IPS-20b (cell line): ENCODE data around the gene ZNF74.

Experiments
- H3K27ac ChIP-seq: one replicate; pipeline ENCODE4 v1.5.1; 2013; ENCODE audit warnings: low read length
- H3K27me3 ChIP-seq: 2 replicates; pipeline ENCODE4 v1.6.1; 2013; ENCODE audit warnings: mild to moderate bottlenecking, low read length, inconsistent platforms; ENCODE audit not compliant: insufficient read depth
- H3K36me3 ChIP-seq: 2 replicates; pipeline ENCODE4 v1.6.1; 2013; ENCODE audit warnings: low read depth, mild to moderate bottlenecking, inconsistent platforms, low read length, moderate library complexity; ENCODE audit not compliant: insufficient read depth
- H3K4me1 ChIP-seq: 2 replicates; pipeline ENCODE4 v1.6.1; 2013; ENCODE audit warnings: mild to moderate bottlenecking, control low read depth, inconsistent platforms, low read length, moderate library complexity; ENCODE audit not compliant: insufficient read depth
- H3K4me3 ChIP-seq: 2 replicates; pipeline ENCODE4 v1.5.1; 2013; ENCODE audit warnings: mild to moderate bottlenecking, low read length, inconsistent platforms
- H3K9ac ChIP-seq: 2 replicates; pipeline ENCODE4 v1.6.1; 2013; ENCODE audit warnings: low read depth, mild to moderate bottlenecking, inconsistent platforms, low read length, moderate library complexity
- H3K9me3 ChIP-seq: 2 replicates; pipeline ENCODE4 v1.6.1; 2013; ENCODE audit warnings: mild to moderate bottlenecking, low read depth, low read length, inconsistent platforms; ENCODE audit not compliant: insufficient read depth

Gene ZNF74

DNA sequence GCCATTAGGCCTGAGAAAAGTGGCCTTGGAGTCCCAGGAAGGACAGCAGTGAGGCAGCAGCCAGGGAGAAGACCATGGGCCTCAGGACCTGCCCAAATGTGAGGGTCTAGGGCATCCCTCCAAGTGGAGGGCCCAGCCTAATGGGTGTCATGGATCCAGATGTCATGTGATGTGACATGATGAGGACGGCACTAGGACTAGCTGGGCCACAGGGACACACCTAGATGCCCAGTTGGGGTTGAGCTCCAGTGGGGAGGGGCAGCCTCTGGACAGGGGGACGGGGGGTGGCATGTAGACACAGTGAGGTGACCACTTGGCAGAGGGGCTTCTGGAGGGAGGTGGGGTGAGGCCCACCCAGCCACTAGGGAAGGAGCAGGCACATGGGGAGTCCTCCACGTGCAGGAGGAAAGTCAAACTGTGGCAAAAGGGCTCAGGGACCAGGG is 38.3 kb downstream of the ZNF74 start:
- no peak overlapping the region for H3K27ac ChIP-seq
- H3K27me3 ChIP-seq: peaks cover 97% of the 10 kb centered on the region
- no peak overlapping the region for H3K4me3 ChIP-seq
- H3K9ac ChIP-seq: no peak overlapping the region
- no peaks in the 10 kb centered on the region for H3K36me3 ChIP-seq
- peaks cover 6% of the 10 kb centered on the region; the same call in 1 of the 2 replicates for H3K4me1 ChIP-seq
- no peaks in the 10 kb centered on the region; the same call in 1 of the 2 replicates for H3K9me3 ChIP-seq

DNA sequence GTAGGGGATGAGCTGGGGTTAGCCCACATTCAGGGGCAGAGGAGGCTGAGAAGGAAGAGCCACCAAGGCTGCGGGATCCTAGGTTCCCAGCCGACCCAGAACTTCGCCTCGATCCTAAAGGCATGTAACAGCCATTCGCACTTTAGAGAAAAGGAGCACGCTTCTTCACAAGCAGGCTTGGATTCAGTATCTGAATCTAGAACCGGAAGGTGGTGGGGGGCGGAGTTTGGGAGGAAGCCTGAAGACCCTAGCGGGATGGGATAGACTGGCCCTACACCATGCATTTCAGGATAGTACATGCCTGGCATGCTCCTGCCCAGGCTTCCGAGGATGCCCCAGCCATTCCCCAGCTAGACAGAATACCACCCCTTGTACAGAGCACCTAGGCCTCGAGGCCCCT is 39.2 kb downstream of the ZNF74 start:
- Histone ChIP-seq H3K36me3 (no peaks in the 10 kb centered on the region), H3K4me3 (no peak overlapping the region), H3K9me3 (no peaks in the 10 kb centered on the region; the same call in 1 of the 2 replicates), H3K9ac (no peak overlapping the region), H3K4me1 (peaks cover 6% of the 10 kb centered on the region; the same call in 1 of the 2 replicates), H3K27ac (no peak overlapping the region), H3K27me3 (peaks cover 97% of the 10 kb centered on the region)

DNA sequence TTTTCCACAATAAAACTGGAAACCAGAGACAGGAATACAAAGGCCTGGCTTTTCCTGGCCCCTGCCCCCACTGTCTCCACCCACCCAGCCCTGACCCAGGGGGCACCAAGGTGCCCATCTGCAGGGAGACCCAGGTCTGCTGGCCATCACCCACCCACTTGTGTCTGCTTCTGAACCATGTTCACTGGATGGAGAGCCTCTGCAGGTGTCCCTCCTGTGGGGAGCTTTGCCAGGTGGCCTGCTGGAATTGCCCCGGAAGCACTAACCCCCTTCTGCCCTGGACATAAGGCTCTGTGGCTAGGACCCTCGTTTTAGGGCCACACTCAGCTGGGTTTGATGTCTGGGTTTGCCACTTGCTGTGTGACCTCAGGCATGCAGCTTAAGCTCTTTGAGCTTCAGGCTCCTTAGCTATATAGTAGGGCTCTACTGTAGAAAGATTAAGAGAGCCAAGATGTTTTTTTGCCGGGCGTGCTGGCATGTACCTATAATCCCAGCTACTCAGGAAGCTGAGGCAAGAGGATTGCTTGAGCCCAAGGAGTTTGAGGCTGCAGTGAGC is 39.8 kb downstream of the ZNF74 start:
- Histone ChIP-seq H3K4me3 (no peak overlapping the region), H3K36me3 (no peaks in the 10 kb centered on the region), H3K27ac (no peak overlapping the region), H3K4me1 (peaks cover 6% of the 10 kb centered on the region; the same call in 1 of the 2 replicates), H3K9me3 (no peaks in the 10 kb centered on the region; the same call in 1 of the 2 replicates), H3K27me3 (peaks cover 97% of the 10 kb centered on the region), H3K9ac (no peak overlapping the region)

DNA sequence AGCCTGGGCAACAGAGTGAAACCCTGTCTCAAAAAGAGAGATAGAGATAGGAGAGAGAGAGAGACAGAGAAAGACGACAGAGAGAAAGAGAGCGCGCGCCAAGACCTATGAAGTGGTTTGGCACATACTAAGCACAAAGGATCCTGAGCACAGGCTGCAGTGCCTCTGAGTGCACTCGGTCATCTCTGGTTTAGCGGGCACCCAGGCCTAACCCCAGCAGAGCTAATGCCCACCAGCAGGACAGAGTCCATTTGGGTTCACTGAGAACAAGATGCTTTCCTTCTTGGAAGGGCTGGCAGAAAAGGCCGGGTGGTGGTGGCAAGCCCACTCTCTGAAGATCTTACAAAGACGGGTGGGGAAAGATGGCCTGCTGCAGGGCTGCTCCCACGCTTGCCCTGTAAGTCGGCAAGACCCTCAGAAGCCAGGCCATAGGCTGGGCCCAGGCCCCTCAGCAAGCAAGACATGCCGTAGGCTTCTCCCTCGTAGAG is 40.4 kb downstream of the ZNF74 start:
- Histone ChIP-seq H3K9me3 (no peaks in the 10 kb centered on the region; the same call in 1 of the 2 replicates), H3K36me3 (no peaks in the 10 kb centered on the region), H3K4me3 (no peak overlapping the region), H3K27ac (no peak overlapping the region), H3K27me3 (peaks cover 97% of the 10 kb centered on the region), H3K9ac (no peak overlapping the region), H3K4me1 (peaks cover 4% of the 10 kb centered on the region; the same call in 1 of the 2 replicates)

DNA sequence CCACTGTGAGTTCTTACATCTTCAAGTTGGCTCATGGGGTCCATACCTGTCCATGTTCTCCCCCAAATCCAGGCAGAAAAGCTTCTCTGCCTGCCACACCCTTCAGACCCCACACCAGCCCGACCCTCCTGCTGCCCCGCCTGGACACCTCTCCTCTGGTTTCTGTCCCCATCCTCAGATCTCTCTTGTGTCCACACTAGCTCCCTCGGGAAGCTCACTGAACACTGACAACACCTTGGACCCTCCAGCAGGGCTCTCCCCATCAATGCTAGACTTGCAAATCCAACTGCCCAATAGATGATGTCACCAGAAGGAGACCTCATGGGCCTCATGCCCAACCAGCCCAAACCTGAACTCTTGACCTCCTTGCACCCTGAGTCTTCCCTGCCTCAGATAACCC is 40.8 kb downstream of the ZNF74 start:
- Histone ChIP-seq H3K9me3 (no peaks in the 10 kb centered on the region; the same call in 1 of the 2 replicates), H3K36me3 (no peaks in the 10 kb centered on the region), H3K4me1 (peaks cover 4% of the 10 kb centered on the region; the same call in 1 of the 2 replicates), H3K27ac (no peak overlapping the region), H3K4me3 (no peak overlapping the region), H3K9ac (no peak overlapping the region), H3K27me3 (peaks cover 97% of the 10 kb centered on the region)

DNA sequence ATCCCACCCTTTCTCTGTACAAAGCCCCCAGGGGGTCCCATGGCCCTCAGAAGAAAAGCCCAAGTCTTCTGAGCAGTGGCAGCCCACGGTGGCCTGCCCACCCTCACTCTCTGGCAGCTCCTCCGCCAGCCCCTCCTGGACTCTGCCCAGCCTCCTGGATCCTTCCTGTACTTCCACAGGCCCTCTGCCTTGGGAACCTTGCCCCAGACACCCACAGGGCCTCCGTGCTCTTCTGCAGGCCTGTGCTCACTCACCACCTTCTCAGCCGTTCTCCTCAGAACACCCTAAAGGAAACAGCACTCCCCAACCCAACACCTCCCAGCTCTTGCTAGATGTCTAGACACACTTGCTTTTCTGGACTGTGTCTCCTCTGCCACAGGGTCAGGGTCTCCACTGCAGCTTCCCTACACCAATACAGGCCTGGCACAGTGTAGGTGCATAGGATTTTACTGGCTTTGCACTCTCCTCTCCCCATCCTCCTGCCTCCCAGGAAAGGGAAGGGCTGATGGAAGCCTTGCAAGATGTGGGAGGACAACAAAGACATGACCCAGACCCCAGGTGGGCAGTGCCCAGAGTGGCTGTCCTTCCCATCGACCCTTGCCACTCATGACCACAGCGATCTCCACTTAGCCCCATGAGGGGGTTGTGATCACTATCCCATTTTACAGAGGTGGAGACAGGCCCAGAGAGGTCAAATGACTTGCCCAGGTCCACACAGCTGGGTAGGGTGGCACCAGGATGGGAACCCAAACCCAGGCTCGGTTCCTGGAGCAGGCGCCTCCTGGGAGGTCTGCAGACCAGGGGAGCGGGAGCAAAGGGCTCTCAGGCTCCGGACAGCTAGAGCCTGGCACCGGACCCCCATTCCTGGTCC is 41.7 kb downstream of the ZNF74 start:
- peaks cover 4% of the 10 kb centered on the region; the same call in 1 of the 2 replicates for H3K4me1 ChIP-seq
- H3K36me3 ChIP-seq: no peaks in the 10 kb centered on the region
- no peak overlapping the region for H3K27ac ChIP-seq
- H3K9me3 ChIP-seq: no peaks in the 10 kb centered on the region; the same call in 1 of the 2 replicates
- peaks cover 93% of the 10 kb centered on the region for H3K27me3 ChIP-seq
- peak overlapping the region; percentile 66; the same call in 1 of the 2 replicates for H3K4me3 ChIP-seq
- no peak overlapping the region for H3K9ac ChIP-seq

DNA sequence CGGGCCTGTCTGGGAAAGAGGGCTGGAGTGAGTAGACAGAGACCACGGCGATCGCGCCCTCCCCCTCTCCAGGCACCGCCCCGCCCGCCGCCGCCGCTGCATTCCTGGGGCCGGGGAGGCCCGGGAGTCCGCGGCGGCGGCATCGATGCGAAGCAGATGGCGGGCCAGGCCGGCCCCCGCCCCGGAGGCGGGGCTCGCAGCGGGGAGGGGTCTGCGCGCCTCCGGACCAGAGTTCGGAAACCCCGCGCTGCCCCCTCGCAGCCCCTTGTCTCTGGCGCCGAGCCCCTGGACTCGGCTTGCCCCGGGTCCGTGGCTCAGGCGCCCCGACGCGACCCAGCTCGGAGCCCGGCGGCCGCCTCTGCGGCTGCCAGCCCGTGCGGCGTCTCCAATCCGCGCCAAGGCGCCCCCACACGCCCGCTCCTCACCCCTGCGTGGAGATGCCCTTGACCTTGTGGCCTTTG is 42.4 kb downstream of the ZNF74 start:
- peaks cover 4% of the 10 kb centered on the region; the same call in 1 of the 2 replicates for H3K4me1 ChIP-seq
- H3K27me3 ChIP-seq: peaks cover 86% of the 10 kb centered on the region
- H3K27ac ChIP-seq: no peak overlapping the region
- peak overlapping the region; percentile 66; the same call in 1 of the 2 replicates for H3K4me3 ChIP-seq
- no peak overlapping the region for H3K9ac ChIP-seq
- H3K36me3 ChIP-seq: no peaks in the 10 kb centered on the region
- H3K9me3 ChIP-seq: no peaks in the 10 kb centered on the region; the same call in 1 of the 2 replicates

DNA sequence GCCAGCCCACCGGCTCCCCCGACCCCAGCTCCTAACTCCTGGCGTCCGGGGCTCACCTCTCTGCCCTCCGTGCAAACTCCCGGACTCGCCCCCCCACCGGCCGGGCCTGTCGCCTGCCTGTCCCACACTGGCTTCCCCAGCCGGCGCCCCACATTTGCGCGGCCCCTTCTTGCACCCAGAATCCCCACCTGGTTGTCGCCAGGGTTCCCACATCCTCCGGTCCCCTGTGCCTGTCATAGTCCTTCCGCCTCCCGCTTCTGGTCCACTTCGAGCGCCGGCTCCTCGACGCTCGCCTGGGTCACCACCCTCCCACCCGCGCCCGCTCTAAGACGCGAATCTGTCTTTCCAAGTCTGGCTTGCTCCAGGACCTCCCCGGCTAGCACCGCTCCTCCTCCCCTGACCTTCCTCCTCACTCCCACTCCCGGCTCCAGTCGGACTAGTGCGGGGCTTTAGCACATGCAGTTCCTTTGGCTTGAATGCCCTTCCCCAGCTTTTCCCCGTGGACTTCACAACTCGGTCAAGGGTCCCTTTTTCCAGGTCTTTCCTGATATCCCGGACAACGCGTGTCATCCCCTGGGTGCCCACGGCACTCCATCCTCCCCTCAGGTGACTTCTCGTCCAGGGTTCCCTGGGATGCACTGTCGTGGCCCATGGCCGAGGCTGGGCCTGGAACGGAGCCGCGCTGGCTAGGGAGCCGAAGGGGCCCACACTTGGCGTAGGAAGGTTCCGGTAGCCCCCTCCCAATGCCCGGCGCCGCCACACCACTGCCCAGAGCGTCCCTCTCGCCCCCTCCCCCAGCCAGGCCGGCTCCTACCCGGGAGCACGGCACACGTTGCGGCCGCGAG is 43.0 kb downstream of the ZNF74 start:
- Histone ChIP-seq H3K4me3 (peak overlapping the region; percentile 66), H3K36me3 (no peaks in the 10 kb centered on the region), H3K9ac (no peak overlapping the region), H3K27ac (no peak overlapping the region), H3K9me3 (no peaks in the 10 kb centered on the region; the same call in 1 of the 2 replicates), H3K4me1 (peaks cover 4% of the 10 kb centered on the region; the same call in 1 of the 2 replicates), H3K27me3 (peaks cover 80% of the 10 kb centered on the region)

DNA sequence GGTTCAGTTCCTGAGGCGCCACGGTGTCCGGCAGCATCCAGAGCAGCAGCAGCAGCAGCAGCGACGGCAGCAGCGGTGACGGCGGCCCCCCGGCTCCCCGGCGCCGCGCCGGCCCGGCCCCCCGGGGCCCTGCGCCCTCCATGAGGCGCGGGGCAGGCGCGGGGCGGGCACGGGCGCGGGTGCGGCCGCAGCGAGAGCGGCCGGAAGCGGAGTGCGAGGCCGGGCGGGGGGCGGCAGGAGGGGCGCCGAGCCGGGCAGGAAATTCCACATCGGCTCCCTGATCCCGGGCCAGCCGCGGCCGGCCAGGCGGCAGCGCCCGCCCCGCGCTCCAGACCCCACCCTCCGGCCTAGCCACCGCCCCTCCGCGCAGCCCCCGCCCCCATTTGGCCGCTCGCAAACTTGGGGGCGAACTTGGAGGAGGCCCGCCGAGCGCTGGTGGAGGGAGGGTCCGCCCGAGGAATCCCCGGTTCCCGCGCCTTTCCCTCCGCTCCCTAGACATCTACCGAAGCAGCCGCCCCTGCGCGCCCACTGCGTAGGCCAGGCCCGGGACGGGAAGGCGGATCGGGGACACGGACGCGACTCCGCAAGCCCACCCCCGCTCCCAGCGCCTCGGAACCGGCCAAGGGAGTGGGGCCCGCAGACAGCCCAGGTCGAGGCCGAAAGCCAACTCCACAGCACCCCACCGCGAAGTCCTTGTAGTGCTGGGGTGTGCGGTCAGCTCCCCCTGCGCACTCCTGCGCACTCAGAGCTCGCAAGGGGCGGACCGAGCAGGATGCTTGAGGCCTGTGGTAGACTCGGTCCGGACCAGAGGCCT is 43.9 kb downstream of the ZNF74 start, which contains the start of gene SCARF2:
TSS of gene SCARF2 (minus strand) at position 213 of the 814 bp plus-strand sequence. CDS start at position 142, 71 bp downstream.
- Histone ChIP-seq H3K27me3 (peaks cover 72% of the 10 kb centered on the region), H3K4me3 (peak within 1 kb of the TSS; percentile 73), H3K9ac (peak within 1 kb of the TSS; percentile 63; the same call in 1 of the 2 replicates), H3K27ac (no peak within 1 kb of the TSS), H3K4me1 (peaks cover 4% of the 10 kb centered on the region; the same call in 1 of the 2 replicates), H3K36me3 (no peaks in the 10 kb centered on the region), H3K9me3 (no peaks in the 10 kb centered on the region; the same call in 1 of the 2 replicates)

DNA sequence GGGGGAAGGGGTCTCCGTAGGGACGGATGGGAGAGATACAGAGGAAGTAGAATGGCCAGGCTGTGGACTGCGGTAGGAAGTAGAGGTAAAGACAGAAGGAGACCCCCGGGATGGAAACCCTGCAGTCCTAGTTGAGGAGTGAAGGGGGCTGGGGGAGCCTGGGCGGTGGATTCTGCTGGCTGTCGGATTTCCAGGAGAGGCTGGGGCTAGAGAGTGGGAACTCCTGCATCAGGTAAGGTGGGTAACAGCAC is 44.4 kb downstream of the ZNF74 start:
- Histone ChIP-seq H3K27ac (no peak overlapping the region), H3K9ac (peak overlapping the region; percentile 63; the same call in 1 of the 2 replicates), H3K27me3 (peaks cover 66% of the 10 kb centered on the region), H3K9me3 (no peaks in the 10 kb centered on the region; the same call in 1 of the 2 replicates), H3K4me3 (peak overlapping the region; percentile 73), H3K36me3 (no peaks in the 10 kb centered on the region), H3K4me1 (peaks cover 4% of the 10 kb centered on the region; the same call in 1 of the 2 replicates)
